GM12878 (cell line): ENCODE measurements around the gene CDC45.
"Not testable (repeated sequence)": the region's sequence is repeated elsewhere in the genome, so short reads cannot be mapped to it uniquely, and the experiment has no call there.

Experiments
- BMI1 ChIP-seq: fragments of 450-650 bp; IDR thresholded peaks from 2 replicates; pipeline ENCODE4 v1.6.1; 2016; ENCODE audit warnings: mild to moderate bottlenecking, moderate library complexity, borderline replicate concordance
- EGR1 ChIP-seq, 2 experiments: IDR thresholded peaks; 1 replicate in 1 of 2; 2 replicates in 1 of 2; pipeline ENCODE4 v1.6.1; 2011 to 2012; ENCODE audit warnings: low read depth in 2 of 2, low read length in 2 of 2, borderline replicate concordance in 1 of 2, mild to moderate bottlenecking in 1 of 2, moderate library complexity in 1 of 2
- EP300 ChIP-seq, 2 experiments: fragments of 150-350 bp in 1 of 2; IDR thresholded peaks; 2 replicates each; pipeline ENCODE4 v1.6.1; 2011 to 2012; ENCODE audit warnings: low read depth in 2 of 2, low read length in 2 of 2, borderline replicate concordance in 1 of 2, improper control_type of control experiment in 1 of 2, inconsistent platforms in 1 of 2; ENCODE audit not compliant: control insufficient read depth in 1 of 2
- EZH2 ChIP-seq: IDR thresholded peaks from 2 replicates; pipeline ENCODE4 v1.6.1; 2012; ENCODE audit warnings: low read depth, mild to moderate bottlenecking, control low read depth, inconsistent platforms, low read length, borderline replicate concordance; ENCODE audit not compliant: control insufficient read depth
- GABPA ChIP-seq: IDR thresholded peaks from 2 replicates; pipeline ENCODE4 v1.6.1; 2014; ENCODE audit warnings: antibody characterized with exemption, low read depth, mild to moderate bottlenecking, inconsistent platforms
- POLR2A ChIP-seq: IDR thresholded peaks from 2 replicates; pipeline ENCODE4 v1.6.1; 2011; ENCODE audit warnings: low read depth, mild to moderate bottlenecking, low read length
- SREBF1 ChIP-seq: IDR thresholded peaks from 2 replicates; pipeline ENCODE4 v1.6.1; 2012; ENCODE audit warnings: mild to moderate bottlenecking, low read length
- ZNF24 ChIP-seq: fragments of 450-650 bp; IDR thresholded peaks from 2 replicates; pipeline ENCODE4 v1.6.1; 2017; ENCODE audit warnings: antibody characterized with exemption, mild to moderate bottlenecking
- TF ChIP-seq, protein P1 (sequence below): fragments of 450-650 bp; IDR thresholded peaks from 2 replicates; pipeline ENCODE4 v1.6.1; 2017; ENCODE audit warnings: mild to moderate bottlenecking
- TF ChIP-seq, protein P2 (sequence below): IDR thresholded peaks from 2 replicates; pipeline ENCODE4 v1.6.1; 2012; ENCODE audit warnings: low read depth, low read length, improper control_type of control experiment
- TF ChIP-seq, protein P3 (sequence below), 3 experiments: IDR thresholded peaks in 2 of 3; conservative IDR thresholded peaks in 1 of 3; 2 replicates each; pipeline ENCODE4 v1.5.1; 2011; ENCODE audit warnings: low read depth in 3 of 3, low read length in 3 of 3, mild to moderate bottlenecking in 3 of 3, control low read depth in 2 of 3, moderate library complexity in 2 of 3, inconsistent platforms in 1 of 3, mixed read lengths in 1 of 3; ENCODE audit not compliant: control insufficient read depth in 2 of 3, insufficient read depth in 1 of 3; ENCODE audit errors: extremely low read depth in 1 of 3
- TF ChIP-seq, protein P4 (sequence below): IDR thresholded peaks from 2 replicates; pipeline ENCODE4 v1.6.1; 2012; ENCODE audit warnings: low read depth, low read length, improper control_type of control experiment
- TF ChIP-seq, protein P5 (sequence below): IDR thresholded peaks from 2 replicates; pipeline ENCODE4 v1.6.1; 2011; ENCODE audit warnings: mild to moderate bottlenecking, low read depth, low read length, moderate library complexity; ENCODE audit not compliant: insufficient replicate concordance
- TF ChIP-seq, protein P6 (sequence below): fragments of 150-350 bp; IDR thresholded peaks from 2 replicates; pipeline ENCODE4 v1.6.1; 2016; ENCODE audit warnings: low read depth, low read length

DNA sequence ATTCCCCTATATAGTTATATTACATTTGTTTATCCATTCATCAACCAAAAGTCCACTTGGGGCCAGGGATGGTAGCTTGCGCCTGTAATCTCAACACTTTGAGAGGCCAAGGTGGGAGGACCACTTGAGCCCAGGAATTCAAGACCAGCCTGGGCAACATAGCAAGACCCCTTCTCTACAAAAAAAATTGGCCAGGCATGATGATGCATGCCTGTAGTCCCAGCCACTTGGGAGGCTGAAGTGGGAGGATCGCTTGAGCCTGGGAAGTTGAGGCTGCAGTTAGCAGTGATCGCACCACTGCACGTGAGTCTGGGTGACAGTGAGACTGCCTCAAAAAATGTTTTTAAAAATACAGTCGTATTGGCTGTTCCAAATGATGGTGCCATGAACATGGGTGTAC is 68.7 kb downstream of the CDC45 start:
- TF ChIP-seq, protein P1, sequence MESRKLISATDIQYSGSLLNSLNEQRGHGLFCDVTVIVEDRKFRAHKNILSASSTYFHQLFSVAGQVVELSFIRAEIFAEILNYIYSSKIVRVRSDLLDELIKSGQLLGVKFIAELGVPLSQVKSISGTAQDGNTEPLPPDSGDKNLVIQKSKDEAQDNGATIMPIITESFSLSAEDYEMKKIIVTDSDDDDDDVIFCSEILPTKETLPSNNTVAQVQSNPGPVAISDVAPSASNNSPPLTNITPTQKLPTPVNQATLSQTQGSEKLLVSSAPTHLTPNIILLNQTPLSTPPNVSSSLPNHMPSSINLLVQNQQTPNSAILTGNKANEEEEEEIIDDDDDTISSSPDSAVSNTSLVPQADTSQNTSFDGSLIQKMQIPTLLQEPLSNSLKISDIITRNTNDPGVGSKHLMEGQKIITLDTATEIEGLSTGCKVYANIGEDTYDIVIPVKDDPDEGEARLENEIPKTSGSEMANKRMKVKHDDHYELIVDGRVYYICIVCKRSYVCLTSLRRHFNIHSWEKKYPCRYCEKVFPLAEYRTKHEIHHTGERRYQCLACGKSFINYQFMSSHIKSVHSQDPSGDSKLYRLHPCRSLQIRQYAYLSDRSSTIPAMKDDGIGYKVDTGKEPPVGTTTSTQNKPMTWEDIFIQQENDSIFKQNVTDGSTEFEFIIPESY, result not testable (repeated sequence)
- TF ChIP-seq BMI1; EP300 (IDR thresholded peaks at IDR 0.05; ENCODE audit: borderline replicate concordance in 1 of 2, control insufficient read depth in 1 of 2, low read depth in 2 of 2, low read length in 2 of 2); POLR2A; GABPA; EGR1 (IDR thresholded peaks at IDR 0.05; ENCODE audit: borderline replicate concordance in 1 of 2, low read depth in 2 of 2, low read length in 2 of 2); EZH2; SREBF1; ZNF24: not testable (repeated sequence)
- TF ChIP-seq, protein P2, sequence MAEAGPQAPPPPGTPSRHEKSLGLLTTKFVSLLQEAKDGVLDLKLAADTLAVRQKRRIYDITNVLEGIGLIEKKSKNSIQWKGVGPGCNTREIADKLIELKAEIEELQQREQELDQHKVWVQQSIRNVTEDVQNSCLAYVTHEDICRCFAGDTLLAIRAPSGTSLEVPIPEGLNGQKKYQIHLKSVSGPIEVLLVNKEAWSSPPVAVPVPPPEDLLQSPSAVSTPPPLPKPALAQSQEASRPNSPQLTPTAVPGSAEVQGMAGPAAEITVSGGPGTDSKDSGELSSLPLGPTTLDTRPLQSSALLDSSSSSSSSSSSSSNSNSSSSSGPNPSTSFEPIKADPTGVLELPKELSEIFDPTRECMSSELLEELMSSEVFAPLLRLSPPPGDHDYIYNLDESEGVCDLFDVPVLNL, result not testable (repeated sequence)
- TF ChIP-seq, protein P3, sequence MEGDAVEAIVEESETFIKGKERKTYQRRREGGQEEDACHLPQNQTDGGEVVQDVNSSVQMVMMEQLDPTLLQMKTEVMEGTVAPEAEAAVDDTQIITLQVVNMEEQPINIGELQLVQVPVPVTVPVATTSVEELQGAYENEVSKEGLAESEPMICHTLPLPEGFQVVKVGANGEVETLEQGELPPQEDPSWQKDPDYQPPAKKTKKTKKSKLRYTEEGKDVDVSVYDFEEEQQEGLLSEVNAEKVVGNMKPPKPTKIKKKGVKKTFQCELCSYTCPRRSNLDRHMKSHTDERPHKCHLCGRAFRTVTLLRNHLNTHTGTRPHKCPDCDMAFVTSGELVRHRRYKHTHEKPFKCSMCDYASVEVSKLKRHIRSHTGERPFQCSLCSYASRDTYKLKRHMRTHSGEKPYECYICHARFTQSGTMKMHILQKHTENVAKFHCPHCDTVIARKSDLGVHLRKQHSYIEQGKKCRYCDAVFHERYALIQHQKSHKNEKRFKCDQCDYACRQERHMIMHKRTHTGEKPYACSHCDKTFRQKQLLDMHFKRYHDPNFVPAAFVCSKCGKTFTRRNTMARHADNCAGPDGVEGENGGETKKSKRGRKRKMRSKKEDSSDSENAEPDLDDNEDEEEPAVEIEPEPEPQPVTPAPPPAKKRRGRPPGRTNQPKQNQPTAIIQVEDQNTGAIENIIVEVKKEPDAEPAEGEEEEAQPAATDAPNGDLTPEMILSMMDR (IDR thresholded peaks at IDR 0.05 in 2 of 3, conservative IDR thresholded peaks at IDR 0.05 in 1 of 3; ENCODE audit: control insufficient read depth in 2 of 3, extremely low read depth in 1 of 3, insufficient read depth in 1 of 3, low read depth in 3 of 3, low read length in 3 of 3), result not testable (repeated sequence)
- TF ChIP-seq, protein P4, sequence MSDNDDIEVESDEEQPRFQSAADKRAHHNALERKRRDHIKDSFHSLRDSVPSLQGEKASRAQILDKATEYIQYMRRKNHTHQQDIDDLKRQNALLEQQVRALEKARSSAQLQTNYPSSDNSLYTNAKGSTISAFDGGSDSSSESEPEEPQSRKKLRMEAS, result not testable (repeated sequence)
- TF ChIP-seq, protein P5, sequence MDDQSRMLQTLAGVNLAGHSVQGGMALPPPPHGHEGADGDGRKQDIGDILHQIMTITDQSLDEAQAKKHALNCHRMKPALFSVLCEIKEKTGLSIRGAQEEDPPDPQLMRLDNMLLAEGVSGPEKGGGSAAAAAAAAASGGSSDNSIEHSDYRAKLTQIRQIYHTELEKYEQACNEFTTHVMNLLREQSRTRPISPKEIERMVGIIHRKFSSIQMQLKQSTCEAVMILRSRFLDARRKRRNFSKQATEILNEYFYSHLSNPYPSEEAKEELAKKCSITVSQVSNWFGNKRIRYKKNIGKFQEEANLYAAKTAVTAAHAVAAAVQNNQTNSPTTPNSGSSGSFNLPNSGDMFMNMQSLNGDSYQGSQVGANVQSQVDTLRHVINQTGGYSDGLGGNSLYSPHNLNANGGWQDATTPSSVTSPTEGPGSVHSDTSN, result not testable (repeated sequence)
- TF ChIP-seq, protein P6, sequence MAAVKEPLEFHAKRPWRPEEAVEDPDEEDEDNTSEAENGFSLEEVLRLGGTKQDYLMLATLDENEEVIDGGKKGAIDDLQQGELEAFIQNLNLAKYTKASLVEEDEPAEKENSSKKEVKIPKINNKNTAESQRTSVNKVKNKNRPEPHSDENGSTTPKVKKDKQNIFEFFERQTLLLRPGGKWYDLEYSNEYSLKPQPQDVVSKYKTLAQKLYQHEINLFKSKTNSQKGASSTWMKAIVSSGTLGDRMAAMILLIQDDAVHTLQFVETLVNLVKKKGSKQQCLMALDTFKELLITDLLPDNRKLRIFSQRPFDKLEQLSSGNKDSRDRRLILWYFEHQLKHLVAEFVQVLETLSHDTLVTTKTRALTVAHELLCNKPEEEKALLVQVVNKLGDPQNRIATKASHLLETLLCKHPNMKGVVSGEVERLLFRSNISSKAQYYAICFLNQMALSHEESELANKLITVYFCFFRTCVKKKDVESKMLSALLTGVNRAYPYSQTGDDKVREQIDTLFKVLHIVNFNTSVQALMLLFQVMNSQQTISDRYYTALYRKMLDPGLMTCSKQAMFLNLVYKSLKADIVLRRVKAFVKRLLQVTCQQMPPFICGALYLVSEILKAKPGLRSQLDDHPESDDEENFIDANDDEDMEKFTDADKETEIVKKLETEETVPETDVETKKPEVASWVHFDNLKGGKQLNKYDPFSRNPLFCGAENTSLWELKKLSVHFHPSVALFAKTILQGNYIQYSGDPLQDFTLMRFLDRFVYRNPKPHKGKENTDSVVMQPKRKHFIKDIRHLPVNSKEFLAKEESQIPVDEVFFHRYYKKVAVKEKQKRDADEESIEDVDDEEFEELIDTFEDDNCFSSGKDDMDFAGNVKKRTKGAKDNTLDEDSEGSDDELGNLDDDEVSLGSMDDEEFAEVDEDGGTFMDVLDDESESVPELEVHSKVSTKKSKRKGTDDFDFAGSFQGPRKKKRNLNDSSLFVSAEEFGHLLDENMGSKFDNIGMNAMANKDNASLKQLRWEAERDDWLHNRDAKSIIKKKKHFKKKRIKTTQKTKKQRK, result not testable (repeated sequence)
